ENCODE measurements around the gene APCS.

The APCS gene

GRCh38 chr1:159612211-159612885 is 24.7 kb downstream of the APCS start:
- ChIA-PET POLR2A (no interaction called here), CTCF (no interaction called here)
- H3K36me3 ChIP-seq (ENCODE audit: control insufficient read depth in 2 of 2, insufficient read depth in 1 of 2, low read length in 2 of 2): no peaks in the 10 kb centered on the region

GRCh38 chr1:159632922-159633321 is 45.3 kb downstream of the APCS start:
- Histone ChIP-seq H3K27ac (ENCODE audit: extremely low read depth, low read depth, low read length) (no peak overlapping the region), H3K4me3 (ENCODE audit: low read depth, low read length) (no peak overlapping the region), H3K4me1 (ENCODE audit: control insufficient read depth, insufficient read depth, low read length) (no peaks in the 10 kb centered on the region), H3K36me3 (ENCODE audit: control insufficient read depth in 2 of 2, insufficient read depth in 1 of 2, low read length in 2 of 2) (no peaks in the 10 kb centered on the region), H3K9me3 (ENCODE audit: control insufficient read depth, insufficient read depth, low read depth, low read length) (no peaks in the 10 kb centered on the region)
- ChIA-PET CTCF (no interaction called here), POLR2A (no interaction called here)
- TF ChIP-seq ZNF341 (tag by site-specific recombination; IDR thresholded peaks at IDR 0.05; ENCODE audit: low read depth) (no peak), ZNF350 (tag by site-specific recombination; IDR thresholded peaks at IDR 0.05) (no peak), ZNF600 (tag by site-specific recombination; IDR thresholded peaks at IDR 0.05) (no peak), HOXD13 (CRISPR knock-in tag; IDR thresholded peaks at IDR 0.05; ENCODE audit: borderline replicate concordance) (no peak), BCL11A (tag by site-specific recombination; IDR thresholded peaks at IDR 0.05; ENCODE audit: low read depth) (no peak), ZFP69B (tag by site-specific recombination; IDR thresholded peaks at IDR 0.05) (no peak)

More at GRCh38 chr1:159612211-159612885, 24.7 kb downstream of the APCS start:
- no peaks in the 10 kb centered on the region for H3K9me3 ChIP-seq (ENCODE audit: control insufficient read depth, insufficient read depth, low read depth, low read length)
- H3K4me3 ChIP-seq (ENCODE audit: low read depth, low read length): no peak overlapping the region
- H3K27ac ChIP-seq (ENCODE audit: extremely low read depth, low read depth, low read length): no peak overlapping the region
- TF ChIP-seq ZNF148 (tag by site-specific recombination; IDR thresholded peaks at IDR 0.05; ENCODE audit: borderline replicate concordance): no peak
- no peaks in the 10 kb centered on the region for H3K4me1 ChIP-seq (ENCODE audit: control insufficient read depth, insufficient read depth, low read length)

Measured in HEK293 (cell line).